GM10266 (cell line): Measurements from ENCODE around the gene NTNG2.

Experiments
- DNase-seq: peaks from one replicate; pipeline ENCODE4 v3.0.0; 2012; ENCODE audit errors: extremely low spot score
- TF ChIP-seq, protein P1 (sequence below): IDR thresholded peaks from 2 replicates; pipeline ENCODE4 v1.5.1; 2012; ENCODE audit warnings: mild to moderate bottlenecking, low read depth; ENCODE audit not compliant: control insufficient read depth, insufficient read depth; ENCODE audit errors: missing control alignments

Gene NTNG2

GRCh38 chr9:132194508-132194907 lies 32.6 kb downstream of the NTNG2 start:
- TF ChIP-seq, protein P1, sequence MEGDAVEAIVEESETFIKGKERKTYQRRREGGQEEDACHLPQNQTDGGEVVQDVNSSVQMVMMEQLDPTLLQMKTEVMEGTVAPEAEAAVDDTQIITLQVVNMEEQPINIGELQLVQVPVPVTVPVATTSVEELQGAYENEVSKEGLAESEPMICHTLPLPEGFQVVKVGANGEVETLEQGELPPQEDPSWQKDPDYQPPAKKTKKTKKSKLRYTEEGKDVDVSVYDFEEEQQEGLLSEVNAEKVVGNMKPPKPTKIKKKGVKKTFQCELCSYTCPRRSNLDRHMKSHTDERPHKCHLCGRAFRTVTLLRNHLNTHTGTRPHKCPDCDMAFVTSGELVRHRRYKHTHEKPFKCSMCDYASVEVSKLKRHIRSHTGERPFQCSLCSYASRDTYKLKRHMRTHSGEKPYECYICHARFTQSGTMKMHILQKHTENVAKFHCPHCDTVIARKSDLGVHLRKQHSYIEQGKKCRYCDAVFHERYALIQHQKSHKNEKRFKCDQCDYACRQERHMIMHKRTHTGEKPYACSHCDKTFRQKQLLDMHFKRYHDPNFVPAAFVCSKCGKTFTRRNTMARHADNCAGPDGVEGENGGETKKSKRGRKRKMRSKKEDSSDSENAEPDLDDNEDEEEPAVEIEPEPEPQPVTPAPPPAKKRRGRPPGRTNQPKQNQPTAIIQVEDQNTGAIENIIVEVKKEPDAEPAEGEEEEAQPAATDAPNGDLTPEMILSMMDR, result no peak
- no peak for DNase-seq

DNA sequence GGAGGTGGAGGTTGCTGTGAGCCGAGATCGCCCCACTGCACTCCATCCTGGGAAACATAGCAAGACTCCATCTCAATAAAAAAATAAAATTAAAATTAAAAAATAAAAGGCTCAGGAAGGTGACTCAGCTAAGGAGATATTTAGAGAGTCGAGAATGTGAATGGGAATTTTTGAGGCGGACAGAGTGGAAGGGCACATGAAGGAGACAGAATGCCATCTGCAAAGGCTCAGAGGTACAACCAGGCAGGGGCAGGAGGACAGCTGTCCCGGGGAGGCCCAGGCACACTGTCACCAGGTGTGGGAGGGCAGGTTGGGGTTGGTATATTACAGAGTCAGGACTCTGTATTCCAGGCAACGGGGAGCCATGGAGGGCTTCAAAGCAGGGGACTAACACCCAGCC lies 35.5 kb downstream of the NTNG2 start:
- DNase-seq, result no peak
- TF ChIP-seq, protein P1, result no peak

GRCh38 chr9:132197856-132198550 lies 36.1 kb downstream of the NTNG2 start:
- TF ChIP-seq, protein P1, result no peak
- no peak for DNase-seq

DNA sequence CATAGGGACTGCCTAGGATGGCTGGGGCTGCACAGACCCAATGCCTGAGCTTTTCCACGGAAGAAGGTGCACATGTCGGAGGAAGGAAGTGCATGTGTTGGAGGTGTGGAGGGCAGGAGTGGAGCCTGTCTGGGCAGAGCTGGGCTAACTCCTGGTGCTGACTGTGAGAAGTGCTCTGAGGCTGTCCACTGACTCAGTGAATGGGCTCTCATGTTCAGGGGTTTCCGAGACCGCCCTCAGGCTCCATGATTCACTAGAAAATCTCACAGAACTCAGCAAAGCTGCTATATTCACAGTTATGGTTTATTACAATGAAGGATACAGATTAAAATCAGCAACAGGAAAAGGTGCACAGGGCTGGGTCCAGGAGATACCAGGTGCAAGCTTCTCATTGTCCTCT lies 37.2 kb downstream of the NTNG2 start:
- TF ChIP-seq, protein P1, result no peak
- no peak for DNase-seq

DNA sequence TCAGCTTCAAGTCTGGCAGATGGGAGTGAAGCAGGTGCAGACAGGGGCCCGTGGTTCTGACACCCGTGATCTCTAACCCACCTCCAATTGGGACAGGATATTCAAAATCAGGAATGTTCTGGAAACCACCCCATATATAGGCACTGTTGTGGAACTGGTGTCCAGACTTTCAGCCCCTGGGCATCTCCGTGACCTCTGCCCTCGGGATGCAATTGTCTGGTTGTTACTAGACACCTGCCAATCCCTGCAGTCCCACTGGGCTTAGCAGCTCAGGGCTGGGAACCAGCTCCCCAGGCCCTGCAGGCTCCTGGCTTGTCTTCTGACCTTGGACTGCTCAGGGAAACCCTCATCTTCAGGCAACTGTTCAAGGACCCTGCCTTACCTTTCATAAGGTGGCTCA lies 38.8 kb downstream of the NTNG2 start:
- DNase-seq, result no peak
- TF ChIP-seq, protein P1, result no peak

- TF ChIP-seq, protein P1, result no peak
- DNase-seq, result no peak
Observed at GRCh38 chr9:132201139-132201538, 39.3 kb downstream of the NTNG2 start.

DNA sequence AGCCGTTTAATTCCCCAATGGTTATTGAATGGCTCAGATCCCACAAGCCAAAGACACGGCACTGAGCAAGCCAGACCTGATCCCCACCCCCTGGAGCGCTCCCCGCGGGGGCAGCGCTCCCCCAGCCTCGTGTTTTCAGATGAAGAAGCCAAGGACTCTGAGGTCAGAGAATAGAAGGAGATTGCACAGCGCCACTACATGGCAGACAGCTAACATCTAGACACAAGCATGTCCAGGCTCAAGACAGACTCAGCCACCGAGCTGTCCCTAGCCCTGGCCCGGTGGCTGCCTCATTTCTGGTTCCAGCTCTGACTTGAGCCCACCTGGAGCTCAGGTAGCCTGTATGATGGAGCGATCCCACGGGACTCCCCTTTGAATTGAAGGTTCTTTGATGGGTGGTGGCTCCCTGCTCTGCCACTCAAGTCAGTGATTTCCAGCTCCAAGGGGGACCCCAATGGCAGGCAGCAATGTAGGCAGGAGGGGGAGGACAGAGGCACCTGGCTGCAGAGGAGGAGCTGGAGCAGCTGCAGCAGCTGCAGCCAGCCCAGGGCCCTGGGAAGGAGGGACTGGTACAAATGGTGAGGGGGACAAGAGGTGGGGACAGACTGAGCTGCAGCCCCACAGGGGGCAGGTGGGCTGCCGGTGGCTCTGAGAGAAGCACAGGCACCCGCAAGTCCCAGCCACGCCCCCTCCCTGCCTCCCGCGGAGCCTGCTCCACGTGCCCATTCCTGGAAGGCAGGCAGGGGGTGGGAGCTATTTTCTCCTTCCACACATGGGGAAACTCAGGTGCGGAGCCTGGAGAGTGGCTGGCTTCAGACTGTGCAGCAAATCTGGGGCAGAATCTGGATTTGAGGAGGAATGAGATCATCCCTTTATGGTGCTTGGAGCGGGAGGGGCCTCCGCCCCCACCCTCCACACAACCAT lies 40.2 kb downstream of the NTNG2 start:
- no peak for DNase-seq
- TF ChIP-seq, protein P1, result no peak
